ENCODE data around the gene KRT9. TPM values are rescaled to one million over a fixed set of nuclear protein-coding genes. Genes with fewer than 3 reads are reported as not detected.

The KRT9 gene
- total and polyA plus RNA-seq, 2 of the 13 experiments (the other 11 are each of a cell fraction or from before 2014, with no cell fraction given) = not detected

DNA sequence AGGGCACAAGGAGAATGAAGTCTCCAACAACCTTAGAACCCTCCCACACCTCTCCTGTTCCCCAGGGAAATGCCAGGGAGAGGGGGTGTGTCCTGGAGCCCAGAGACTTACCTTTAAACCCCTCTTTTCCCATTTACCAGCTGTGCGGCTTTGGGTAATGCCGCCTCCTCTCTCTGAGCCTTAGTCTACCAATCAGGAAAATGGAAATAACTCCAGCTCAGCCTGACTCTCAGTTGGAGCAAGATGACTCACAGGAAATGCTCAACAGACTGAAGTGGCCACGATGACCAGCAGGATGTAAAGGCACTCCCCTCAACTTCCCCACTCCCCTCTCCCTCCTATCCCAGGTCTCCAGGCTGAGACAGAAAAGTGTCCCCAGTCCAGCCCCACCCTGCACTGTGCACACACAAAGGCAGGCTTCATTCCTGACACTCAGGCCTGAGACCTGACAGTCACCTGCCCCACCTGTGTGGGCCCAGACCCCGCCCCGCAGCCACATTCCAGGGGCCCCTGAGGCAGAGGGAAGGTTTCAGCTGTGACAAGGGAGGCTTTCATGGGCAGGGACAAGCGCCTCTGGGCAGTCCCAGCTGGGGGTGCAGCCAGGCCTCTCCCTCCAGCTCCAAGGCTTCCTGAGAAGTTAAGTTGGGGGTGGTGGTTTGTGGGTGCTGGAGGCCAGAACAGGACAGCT lies 50.1 kb downstream of the KRT9 start (continued):
- TF ChIP-seq ZGPAT (CRISPR knock-in tag; IDR thresholded peaks at IDR 0.05) = 0 out of 2 replicates have a peak, but pooled peaks have one; percentile 23
- TF ChIP-seq, protein P1, sequence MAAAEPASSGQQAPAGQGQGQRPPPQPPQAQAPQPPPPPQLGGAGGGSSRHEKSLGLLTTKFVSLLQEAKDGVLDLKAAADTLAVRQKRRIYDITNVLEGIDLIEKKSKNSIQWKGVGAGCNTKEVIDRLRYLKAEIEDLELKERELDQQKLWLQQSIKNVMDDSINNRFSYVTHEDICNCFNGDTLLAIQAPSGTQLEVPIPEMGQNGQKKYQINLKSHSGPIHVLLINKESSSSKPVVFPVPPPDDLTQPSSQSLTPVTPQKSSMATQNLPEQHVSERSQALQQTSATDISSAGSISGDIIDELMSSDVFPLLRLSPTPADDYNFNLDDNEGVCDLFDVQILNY (CRISPR knock-in tag; conservative IDR thresholded peaks at IDR 0.05) = 0 out of 2 replicates have a peak, but pooled peaks have one; percentile 14
- no peak for TF ChIP-seq ZMYM2 (CRISPR knock-in tag; IDR thresholded peaks at IDR 0.05)
- TF ChIP-seq ZMYM3 (CRISPR knock-in tag; IDR thresholded peaks at IDR 0.05) = peak; percentile 74
- peak; percentile 82 for TF ChIP-seq FOSL2 (CRISPR knock-in tag; IDR thresholded peaks at IDR 0.05)
- TF ChIP-seq ZKSCAN1 (IDR thresholded peaks at IDR 0.05; ENCODE audit: low read length) = no peak
- TF ChIP-seq, protein P2, sequence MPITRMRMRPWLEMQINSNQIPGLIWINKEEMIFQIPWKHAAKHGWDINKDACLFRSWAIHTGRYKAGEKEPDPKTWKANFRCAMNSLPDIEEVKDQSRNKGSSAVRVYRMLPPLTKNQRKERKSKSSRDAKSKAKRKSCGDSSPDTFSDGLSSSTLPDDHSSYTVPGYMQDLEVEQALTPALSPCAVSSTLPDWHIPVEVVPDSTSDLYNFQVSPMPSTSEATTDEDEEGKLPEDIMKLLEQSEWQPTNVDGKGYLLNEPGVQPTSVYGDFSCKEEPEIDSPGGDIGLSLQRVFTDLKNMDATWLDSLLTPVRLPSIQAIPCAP (CRISPR knock-in tag; IDR thresholded peaks at IDR 0.05; ENCODE audit: low read depth) = no peak
- peak; percentile 66; the same call in 1 of the 2 replicates for TF ChIP-seq ETV5 (CRISPR knock-in tag; IDR thresholded peaks at IDR 0.05; ENCODE audit: borderline replicate concordance)
- TF ChIP-seq GABPB1 (CRISPR knock-in tag; IDR thresholded peaks at IDR 0.05) = 0 out of 2 replicates have a peak, but pooled peaks have one; percentile 18
- TF ChIP-seq SAP130 (CRISPR knock-in tag; IDR thresholded peaks at IDR 0.05; ENCODE audit: low read depth) = peak; percentile 60
- TF ChIP-seq ZNF343 (CRISPR knock-in tag; IDR thresholded peaks at IDR 0.05) = no peak
- 0 out of 2 replicates have a peak, but pooled peaks have one; percentile 4 for TF ChIP-seq SOX5 (CRISPR knock-in tag; IDR thresholded peaks at IDR 0.05; ENCODE audit: borderline replicate concordance)
- peak; percentile 57; the same call in 1 of the 2 replicates for TF ChIP-seq RCOR2 (CRISPR knock-in tag; IDR thresholded peaks at IDR 0.05)
- TF ChIP-seq, protein P3, sequence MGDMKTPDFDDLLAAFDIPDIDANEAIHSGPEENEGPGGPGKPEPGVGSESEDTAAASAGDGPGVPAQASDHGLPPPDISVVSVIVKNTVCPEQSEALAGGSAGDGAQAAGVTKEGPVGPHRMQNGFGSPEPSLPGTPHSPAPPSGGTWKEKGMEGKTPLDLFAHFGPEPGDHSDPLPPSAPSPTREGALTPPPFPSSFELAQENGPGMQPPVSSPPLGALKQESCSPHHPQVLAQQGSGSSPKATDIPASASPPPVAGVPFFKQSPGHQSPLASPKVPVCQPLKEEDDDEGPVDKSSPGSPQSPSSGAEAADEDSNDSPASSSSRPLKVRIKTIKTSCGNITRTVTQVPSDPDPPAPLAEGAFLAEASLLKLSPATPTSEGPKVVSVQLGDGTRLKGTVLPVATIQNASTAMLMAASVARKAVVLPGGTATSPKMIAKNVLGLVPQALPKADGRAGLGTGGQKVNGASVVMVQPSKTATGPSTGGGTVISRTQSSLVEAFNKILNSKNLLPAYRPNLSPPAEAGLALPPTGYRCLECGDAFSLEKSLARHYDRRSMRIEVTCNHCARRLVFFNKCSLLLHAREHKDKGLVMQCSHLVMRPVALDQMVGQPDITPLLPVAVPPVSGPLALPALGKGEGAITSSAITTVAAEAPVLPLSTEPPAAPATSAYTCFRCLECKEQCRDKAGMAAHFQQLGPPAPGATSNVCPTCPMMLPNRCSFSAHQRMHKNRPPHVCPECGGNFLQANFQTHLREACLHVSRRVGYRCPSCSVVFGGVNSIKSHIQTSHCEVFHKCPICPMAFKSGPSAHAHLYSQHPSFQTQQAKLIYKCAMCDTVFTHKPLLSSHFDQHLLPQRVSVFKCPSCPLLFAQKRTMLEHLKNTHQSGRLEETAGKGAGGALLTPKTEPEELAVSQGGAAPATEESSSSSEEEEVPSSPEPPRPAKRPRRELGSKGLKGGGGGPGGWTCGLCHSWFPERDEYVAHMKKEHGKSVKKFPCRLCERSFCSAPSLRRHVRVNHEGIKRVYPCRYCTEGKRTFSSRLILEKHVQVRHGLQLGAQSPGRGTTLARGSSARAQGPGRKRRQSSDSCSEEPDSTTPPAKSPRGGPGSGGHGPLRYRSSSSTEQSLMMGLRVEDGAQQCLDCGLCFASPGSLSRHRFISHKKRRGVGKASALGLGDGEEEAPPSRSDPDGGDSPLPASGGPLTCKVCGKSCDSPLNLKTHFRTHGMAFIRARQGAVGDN (CRISPR knock-in tag; IDR thresholded peaks at IDR 0.05) = peak; percentile 52
- 0 out of 2 replicates have a peak, but pooled peaks have one; percentile 44 for TF ChIP-seq TFAP4 (IDR thresholded peaks at IDR 0.05; ENCODE audit: borderline replicate concordance, low read depth)
- TF ChIP-seq CBX5 (CRISPR knock-in tag; IDR thresholded peaks at IDR 0.05; ENCODE audit: borderline replicate concordance) = 0 out of 2 replicates have a peak, but pooled peaks have one; percentile 17

All from HepG2 (cell line).